OCI-LY7 (cell line): ENCODE data around the gene AIFM2. TPM values are rescaled to one million over a fixed set of nuclear protein-coding genes. Genes with fewer than 3 reads are reported as not detected.

Experiments
- BruUV-seq: library from RNA; stranded (reverse); fragments of 400-500 nt; replicated peaks from 2 replicates; lab custom pipeline; 2021; lab: Mats Ljungman, UMichigan
- CTCF ChIA-PET: fragments of 300-600 bp; sonication (Branson Sonifier 250); formaldehyde crosslinking; loops from one replicate; lab custom pipeline; 2022; ENCODE audit warnings: antibody characterized with exemption; ENCODE audit not compliant: unreplicated experiment; lab: Charles Lee
- POLR2A ChIA-PET: fragments of 300-600 bp; sonication (Branson Sonifier 250); formaldehyde crosslinking; loops from one replicate; lab custom pipeline; 2022; ENCODE audit warnings: antibody characterized with exemption; lab: Charles Lee
- DNase-seq: peaks from one replicate; pipeline ENCODE4 v3.0.0-alpha.2; 2015; ENCODE audit warnings: low spot score
- H2AFZ ChIP-seq: fragments of 200-600 bp; sonication (generic), shearing (Covaris generic); 2 replicates; pipeline ENCODE4 v1.6.1; 2014; ENCODE audit warnings: mild to moderate bottlenecking, antibody characterized with exemption, low read length, moderate library complexity
- H3K27ac ChIP-seq: fragments of 200-600 bp; sonication (generic); 2 replicates; pipeline ENCODE4 v1.5.1; 2014; ENCODE audit warnings: mixed run types, low read depth, mild to moderate bottlenecking, moderate library complexity, low read length, inconsistent platforms; ENCODE audit not compliant: poor library complexity, severe bottlenecking
- H3K36me3 ChIP-seq: fragments of 200-600 bp; sonication (generic); 2 replicates; pipeline ENCODE4 v1.6.1; 2014; ENCODE audit warnings: mild to moderate bottlenecking, antibody characterized with exemption, low read length, moderate library complexity, mixed read lengths; ENCODE audit not compliant: insufficient read depth
- H3K4me1 ChIP-seq: fragments of 200-600 bp; sonication (generic); 2 replicates; pipeline ENCODE4 v1.5.1; 2014; ENCODE audit warnings: mild to moderate bottlenecking, low read length; ENCODE audit not compliant: insufficient read depth, poor library complexity, severe bottlenecking
- H3K4me2 ChIP-seq: fragments of 200-600 bp; sonication (generic); 2 replicates; pipeline ENCODE4 v1.6.1; 2014; ENCODE audit warnings: mild to moderate bottlenecking, low read length
- H3K4me3 ChIP-seq: fragments of 200-600 bp; sonication (generic); 2 replicates; pipeline ENCODE4 v1.5.1; 2014; ENCODE audit warnings: mild to moderate bottlenecking, low read depth, low read length; ENCODE audit not compliant: poor library complexity, severe bottlenecking
- H3K79me2 ChIP-seq: fragments of 200-600 bp; sonication (generic); 2 replicates; pipeline ENCODE4 v1.6.1; 2016; ENCODE audit warnings: low read depth, mild to moderate bottlenecking, low read length, moderate library complexity, mixed read lengths; ENCODE audit not compliant: insufficient read depth
- H3K9me2 ChIP-seq: fragments of 200-600 bp; sonication (generic); 2 replicates; pipeline ENCODE4 v1.6.1; 2016; ENCODE audit warnings: mild to moderate bottlenecking, low read length, mixed read lengths; ENCODE audit not compliant: insufficient read depth
- H3K9me3 ChIP-seq: fragments of 200-600 bp; sonication (generic); 2 replicates; pipeline ENCODE4 v1.6.1; 2014; ENCODE audit warnings: mild to moderate bottlenecking, mixed run types, low read length, mixed read lengths
- H4K20me1 ChIP-seq: fragments of 200-600 bp; sonication (generic); 2 replicates; pipeline ENCODE4 v1.6.1; 2014; ENCODE audit warnings: mild to moderate bottlenecking, antibody characterized with exemption, low read length, moderate library complexity, mixed read lengths; ENCODE audit not compliant: insufficient read depth
- CTCF ChIP-seq: fragments of 200-600 bp; sonication (generic); conservative IDR thresholded peaks from 2 replicates; pipeline ENCODE4 v1.5.1; 2014; ENCODE audit warnings: mild to moderate bottlenecking, antibody characterized with exemption, low read length, moderate library complexity, mixed read lengths
- EZH2phosphoT487 ChIP-seq: fragments of 200-600 bp; sonication (generic); IDR thresholded peaks from 2 replicates; pipeline ENCODE4 v1.6.1; 2018; ENCODE audit warnings: low read depth, borderline replicate concordance, mild to moderate bottlenecking, mixed run types, antibody characterized with exemption, low read length, moderate library complexity, mixed read lengths
- intact Hi-C: fragments of 100-400 bp; cut with micrococcal nuclease; formaldehyde crosslinking; loops from one replicate; pipeline ENCODE4 v1.10.0; 2022; ENCODE audit not compliant: unreplicated experiment
- total RNA-seq, 2 experiments: library from RNA; depleted of rRNA in 1 of 2; stranded (reverse); fragments of >200 nt in 1 of 2; shearing (Covaris generic) in 1 of 2; gene quantifications; 2 replicates each; pipeline ENCODE4 v1.2.3, GENCODE V29; 2014 to 2022

Gene AIFM2
- total RNA-seq, 2 experiments from 2014 or later, result 1.7 to 2.6 TPM

DNA sequence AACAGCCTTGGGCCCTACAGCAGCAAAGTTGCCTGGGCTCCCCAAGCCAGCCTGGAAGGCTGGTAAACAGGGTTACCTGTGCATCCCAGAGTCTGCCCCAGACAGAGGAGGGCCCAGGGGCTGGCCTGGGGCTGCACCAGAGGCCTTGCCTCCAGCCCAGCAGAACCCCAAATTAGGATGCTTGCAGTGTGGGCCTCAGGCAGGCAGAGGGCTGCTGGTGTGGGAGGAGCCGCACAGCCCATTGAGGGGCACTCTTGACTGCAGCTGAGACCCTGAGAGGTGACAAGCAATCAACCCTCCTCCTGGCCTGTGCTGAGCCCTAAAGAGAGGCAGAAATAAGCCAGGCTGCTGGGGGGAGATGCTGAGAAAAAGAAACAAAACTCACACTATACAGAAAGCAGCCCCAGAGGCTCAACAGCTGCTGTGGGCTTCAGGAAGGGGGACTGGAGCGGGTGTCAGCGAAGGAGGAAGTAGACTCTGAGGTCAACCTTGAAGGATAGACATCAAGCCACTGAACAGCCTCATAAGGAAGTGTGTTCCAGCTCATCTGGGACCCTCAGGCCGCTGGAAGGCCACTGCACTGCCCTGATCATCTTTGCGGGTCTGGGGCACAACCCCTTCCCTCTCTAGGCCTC lies 6.6 kb downstream of the AIFM2 start:
- H3K79me2 ChIP-seq, result no peaks in the 10 kb centered on the region
- BruUV-seq, result no TSS peak
- CTCF ChIA-PET, result no interaction called here
- no peaks in the 10 kb centered on the region for H3K9me2 ChIP-seq
- H3K9me3 ChIP-seq, result no peaks in the 10 kb centered on the region
- no peaks in the 10 kb centered on the region for H3K36me3 ChIP-seq
- no peak for DNase-seq
- no peaks in the 10 kb centered on the region for H3K4me1 ChIP-seq
- no peaks in the 10 kb centered on the region for H4K20me1 ChIP-seq
- H3K4me3 ChIP-seq, result no peak overlapping the region
- POLR2A ChIA-PET, result interaction anchor here (0.5 to 0.7 kb wide), 2 partner anchors 19 to 99 kb away, joined by 3 to 4 read pairs; no protein-coding TSS in a partner anchor
- no peak overlapping the region for H3K27ac ChIP-seq
- intact Hi-C loops, result no loop called here
- no peak overlapping the region for H2AFZ ChIP-seq
- TF ChIP-seq CTCF, result no peak
- no peak overlapping the region for H3K4me2 ChIP-seq

- Histone ChIP-seq H3K36me3 (no peaks in the 10 kb centered on the region), H3K9me2 (no peaks in the 10 kb centered on the region), H4K20me1 (no peaks in the 10 kb centered on the region), H3K79me2 (no peaks in the 10 kb centered on the region), H3K9me3 (no peaks in the 10 kb centered on the region), H2AFZ (no peak overlapping the region), H3K4me1 (no peaks in the 10 kb centered on the region), H3K27ac (no peak overlapping the region), H3K4me3 (no peak overlapping the region), H3K4me2 (no peak overlapping the region)
- DNase-seq, result no peak
- BruUV-seq, result no TSS peak
- intact Hi-C loops, result no loop called here
- ChIA-PET POLR2A (interaction anchor here (0.7 kb wide), 1 partner anchor 846 kb away, joined by 3 read pairs; no protein-coding TSS in a partner anchor), CTCF (no interaction called here)
- TF ChIP-seq CTCF, result no peak
- TF ChIP-seq EZH2phosphoT487, result no peak
These were observed 7.7 kb downstream of the AIFM2 start for GRCh38 chr10:70124918-70125317.

- intact Hi-C loops, result no loop called here
- Histone ChIP-seq H3K4me3 (no peak overlapping the region), H3K79me2 (no peaks in the 10 kb centered on the region), H3K9me2 (no peaks in the 10 kb centered on the region), H2AFZ (no peak overlapping the region), H3K9me3 (no peaks in the 10 kb centered on the region), H3K27ac (no peak overlapping the region), H4K20me1 (no peaks in the 10 kb centered on the region), H3K4me1 (no peaks in the 10 kb centered on the region), H3K36me3 (no peaks in the 10 kb centered on the region), H3K4me2 (no peak overlapping the region)
- CTCF ChIA-PET, result no interaction called here
- BruUV-seq, result no TSS peak
- POLR2A ChIA-PET, result no interaction called here
- TF ChIP-seq CTCF, result no peak
- no peak for DNase-seq
These were observed 8.2 kb downstream of the AIFM2 start for GRCh38 chr10:70124415-70124814.
